Mesenchymal stem cell (in vitro differentiated cells and primary cell): ENCODE results near the gene RSPO3.

ENCODE experiments used
- DNase-seq: peaks from one replicate; pipeline ENCODE4 v3.0.0-alpha.2; 2013
- H2AFZ ChIP-seq: one replicate; pipeline ENCODE4 v1.6.1; 2013; ENCODE audit warnings: low read depth, mild to moderate bottlenecking, control low read depth, inconsistent platforms, low read length, moderate library complexity
- H2AK5ac ChIP-seq: 2 replicates; pipeline ENCODE4 v1.6.1; 2013; ENCODE audit warnings: low read length, moderate library complexity, mild to moderate bottlenecking, inconsistent platforms; ENCODE audit not compliant: severe bottlenecking
- H2BK120ac ChIP-seq: one replicate; pipeline ENCODE4 v1.6.1; 2013; ENCODE audit warnings: low read depth, mild to moderate bottlenecking, inconsistent platforms, low read length, moderate library complexity
- H2BK12ac ChIP-seq, 2 experiments: one replicate each; pipeline ENCODE4 v1.6.1; 2013; ENCODE audit warnings: inconsistent platforms in 2 of 2, low read length in 2 of 2, mild to moderate bottlenecking in 2 of 2, moderate library complexity in 2 of 2, control low read depth in 1 of 2
- H2BK15ac ChIP-seq: one replicate; pipeline ENCODE4 v1.6.1; 2013; ENCODE audit warnings: mild to moderate bottlenecking, low read depth, inconsistent platforms; ENCODE audit not compliant: poor library complexity, severe bottlenecking
- H2BK5ac ChIP-seq: 2 replicates; pipeline ENCODE4 v1.6.1; 2013; ENCODE audit warnings: low read depth, mild to moderate bottlenecking, low read length, control low read depth, inconsistent platforms; ENCODE audit not compliant: poor library complexity, severe bottlenecking
- H3K14ac ChIP-seq, 2 experiments: one replicate each; pipeline ENCODE4 v1.6.1; 2013; ENCODE audit warnings: inconsistent platforms in 2 of 2, low read length in 2 of 2, control low read depth in 1 of 2, mild to moderate bottlenecking in 1 of 2, moderate library complexity in 1 of 2
- H3K18ac ChIP-seq, 2 experiments: one replicate each; pipeline ENCODE4 v1.6.1; 2013; ENCODE audit warnings: inconsistent platforms in 2 of 2, low read length in 2 of 2, control low read depth in 1 of 2, low read depth in 1 of 2, mild to moderate bottlenecking in 1 of 2
- H3K23ac ChIP-seq, 2 experiments: one replicate each; pipeline ENCODE4 v1.6.1; 2013; ENCODE audit warnings: inconsistent platforms in 2 of 2, low read length in 2 of 2, mild to moderate bottlenecking in 2 of 2, moderate library complexity in 2 of 2, control low read depth in 1 of 2
- H3K27ac ChIP-seq: 2 replicates; pipeline ENCODE4 v1.5.1; 2013; ENCODE audit warnings: mild to moderate bottlenecking, moderate library complexity, low read length, control low read depth, inconsistent platforms; ENCODE audit not compliant: poor library complexity, severe bottlenecking
- H3K27me3 ChIP-seq, 2 experiments: 2 replicates each; pipeline versions ENCODE4 v1.6.1 to v1.7.0; 2013; ENCODE audit warnings: low read length in 2 of 2, mild to moderate bottlenecking in 2 of 2, moderate library complexity in 2 of 2, control low read depth in 1 of 2, inconsistent platforms in 1 of 2; ENCODE audit not compliant: control insufficient read depth in 1 of 2, insufficient read depth in 1 of 2
- H3K36me3 ChIP-seq, 2 experiments: 2 replicates each; pipeline versions ENCODE4 v1.6.1 to v1.7.0; 2013; ENCODE audit warnings: low read length in 2 of 2, control low read depth in 1 of 2, inconsistent platforms in 1 of 2, low read depth in 1 of 2, mild to moderate bottlenecking in 1 of 2; ENCODE audit not compliant: insufficient read depth in 2 of 2, control insufficient read depth in 1 of 2
- H3K4ac ChIP-seq, 2 experiments: one replicate each; pipeline ENCODE4 v1.6.1; 2013; ENCODE audit warnings: inconsistent platforms in 2 of 2, low read length in 2 of 2, mild to moderate bottlenecking in 2 of 2, moderate library complexity in 2 of 2, control low read depth in 1 of 2, low read depth in 1 of 2
- H3K4me1 ChIP-seq: 2 replicates; pipeline ENCODE4 v1.6.1; 2013; ENCODE audit warnings: low read depth, low read length, control low read depth; ENCODE audit not compliant: control insufficient read depth, insufficient read depth
- H3K4me2 ChIP-seq: 2 replicates; pipeline ENCODE4 v1.6.1; 2013; ENCODE audit warnings: low read length, mild to moderate bottlenecking, inconsistent platforms; ENCODE audit not compliant: poor library complexity, severe bottlenecking
- H3K4me3 ChIP-seq, 2 experiments: 2 replicates each; pipeline versions ENCODE4 v1.5.1 to v1.7.0; 2013; ENCODE audit warnings: low read length in 2 of 2, mild to moderate bottlenecking in 2 of 2, control low read depth in 1 of 2, low read depth in 1 of 2; ENCODE audit not compliant: insufficient read depth in 1 of 2
- H3K79me1 ChIP-seq: replicated peaks from 2 replicates; pipeline ENCODE4 v1.6.1; 2013; ENCODE audit warnings: mild to moderate bottlenecking, control low read depth, low read length, inconsistent platforms; ENCODE audit not compliant: poor library complexity, severe bottlenecking
- H3K9ac ChIP-seq: 2 replicates; pipeline ENCODE4 v1.7.0; 2013; ENCODE audit warnings: mild to moderate bottlenecking, low read length, moderate library complexity
- H3K9me3 ChIP-seq: 2 replicates; pipeline ENCODE4 v1.7.0; 2013; ENCODE audit warnings: mild to moderate bottlenecking, low read length; ENCODE audit not compliant: control insufficient read depth
- H4K8ac ChIP-seq: one replicate; pipeline ENCODE4 v1.6.1; 2013; ENCODE audit warnings: inconsistent platforms, mild to moderate bottlenecking, low read length, moderate library complexity
- H4K91ac ChIP-seq: one replicate; pipeline ENCODE4 v1.6.1; 2013; ENCODE audit warnings: mild to moderate bottlenecking, low read length, inconsistent platforms
- WGBS: methylation state at CpG from one replicate; pipeline ENCODE4 v1.1.7; 2013; ENCODE audit warnings: mixed read lengths; 5-methylcytosine and 5-hydroxymethylcytosine counted together

RSPO3 gene

DNA sequence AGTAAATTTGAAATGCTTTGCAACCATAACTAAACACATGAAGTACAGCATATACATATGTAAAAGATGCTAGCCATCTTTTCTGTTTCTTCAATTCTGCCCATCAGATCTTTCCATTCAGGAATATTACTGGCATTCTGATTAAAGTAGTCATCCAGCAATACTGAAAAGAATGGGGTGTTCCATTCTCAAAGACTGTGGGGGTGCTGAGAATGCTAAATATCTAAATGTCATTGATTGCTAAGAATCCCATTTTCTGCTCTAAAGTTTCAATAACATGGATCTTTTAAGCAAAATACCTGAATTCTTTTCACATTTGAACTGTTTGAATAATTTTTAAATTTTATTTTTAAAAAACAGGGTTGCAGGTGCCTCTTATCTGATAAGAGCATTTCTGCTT lies 6.2 kb downstream of the RSPO3 start:
- no peak overlapping the region for H4K8ac ChIP-seq

DNA sequence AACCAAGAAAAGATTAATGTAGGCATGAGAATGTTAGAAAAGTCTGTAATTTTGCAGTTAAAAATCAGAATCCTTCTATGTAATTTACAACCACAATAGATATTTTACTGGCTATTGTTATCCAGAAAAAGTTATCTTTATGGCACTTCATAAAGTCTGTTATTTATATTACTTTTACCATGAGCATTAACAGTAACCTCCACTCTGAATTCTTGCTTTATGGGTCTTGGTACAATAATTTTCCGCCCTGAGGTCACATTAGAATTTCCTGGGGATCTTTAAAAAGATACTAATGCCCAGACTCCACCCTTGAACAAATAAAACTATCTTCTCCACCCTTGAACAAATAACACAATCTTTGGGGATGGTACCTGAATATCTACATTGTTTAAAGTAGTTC lies 9.6 kb downstream of the RSPO3 start:
- Histone ChIP-seq H3K9me3 (no peaks in the 10 kb centered on the region), H4K91ac (no peak overlapping the region), H3K4me1 (no peaks in the 10 kb centered on the region), H3K4me3 (no peak overlapping the region), H3K27ac (no peak overlapping the region), H3K27me3 (peaks cover 0 to 6% of the 10 kb centered on the region in 2 experiments), H2BK15ac (no peak overlapping the region), H2BK5ac (no peak overlapping the region), H3K4ac (no peak overlapping the region), H3K23ac (no peak overlapping the region), H3K9ac (no peak overlapping the region), H3K4me2 (no peak overlapping the region), H3K14ac (no peak overlapping the region), H2BK120ac (no peak overlapping the region), H4K8ac (no peak overlapping the region), H3K79me1 (no peaks in the 10 kb centered on the region), H2AFZ (no peak overlapping the region), H2AK5ac (no peak overlapping the region), H2BK12ac (no peak overlapping the region), H3K36me3 (no peaks in the 10 kb centered on the region), H3K18ac (no peak overlapping the region)
- DNase-seq, result no peak
- 86% methylated on average over 1 of the region's 1 CpG for WGBS

More for the DNA sequence above, 6.2 kb downstream of the RSPO3 start:
- no peak for DNase-seq
- no peak overlapping the region for H3K27ac ChIP-seq
- no peak overlapping the region for H2BK120ac ChIP-seq
- no peak overlapping the region for H2BK12ac ChIP-seq
- no peaks in the 10 kb centered on the region for H3K36me3 ChIP-seq
- H3K27me3 ChIP-seq, result peaks cover 13 to 22% of the 10 kb centered on the region in 2 experiments
- H3K79me1 ChIP-seq, result no peaks in the 10 kb centered on the region
- no peak overlapping the region for H2BK15ac ChIP-seq
- H3K18ac ChIP-seq, result no peak overlapping the region
- no peak overlapping the region for H3K4me3 ChIP-seq
- no peak overlapping the region for H4K91ac ChIP-seq
- H2BK5ac ChIP-seq, result no peak overlapping the region
- no peak overlapping the region for H3K4ac ChIP-seq
- H3K14ac ChIP-seq, result no peak overlapping the region
- no peak overlapping the region for H3K9ac ChIP-seq
- H3K4me2 ChIP-seq, result no peak overlapping the region
- H3K9me3 ChIP-seq, result no peaks in the 10 kb centered on the region
- H3K4me1 ChIP-seq, result peaks cover 15% of the 10 kb centered on the region
- H3K23ac ChIP-seq, result no peak overlapping the region
- H2AK5ac ChIP-seq, result no peak overlapping the region
- no peak overlapping the region for H2AFZ ChIP-seq

- Histone ChIP-seq H3K36me3 (no peaks in the 10 kb centered on the region), H3K9ac (no peak overlapping the region), H3K4me3 (no peak overlapping the region), H3K27me3 (peaks cover 0 to 6% of the 10 kb centered on the region in 2 experiments), H3K4me2 (no peak overlapping the region), H2AFZ (no peak overlapping the region), H2BK12ac (no peak overlapping the region), H2BK5ac (no peak overlapping the region), H3K14ac (no peak overlapping the region), H4K91ac (no peak overlapping the region), H2AK5ac (no peak overlapping the region), H3K79me1 (no peaks in the 10 kb centered on the region), H3K4me1 (no peaks in the 10 kb centered on the region), H3K9me3 (no peaks in the 10 kb centered on the region), H2BK15ac (no peak overlapping the region), H3K18ac (no peak overlapping the region), H3K27ac (no peak overlapping the region), H4K8ac (no peak overlapping the region), H3K4ac (no peak overlapping the region), H3K23ac (no peak overlapping the region), H2BK120ac (no peak overlapping the region)
- no peak for DNase-seq
- 34% methylated on average over 4 of the region's 4 CpGs for WGBS
Measured at GRCh38 chr6:127129251-127129650, 10.8 kb downstream of the RSPO3 start.

DNA sequence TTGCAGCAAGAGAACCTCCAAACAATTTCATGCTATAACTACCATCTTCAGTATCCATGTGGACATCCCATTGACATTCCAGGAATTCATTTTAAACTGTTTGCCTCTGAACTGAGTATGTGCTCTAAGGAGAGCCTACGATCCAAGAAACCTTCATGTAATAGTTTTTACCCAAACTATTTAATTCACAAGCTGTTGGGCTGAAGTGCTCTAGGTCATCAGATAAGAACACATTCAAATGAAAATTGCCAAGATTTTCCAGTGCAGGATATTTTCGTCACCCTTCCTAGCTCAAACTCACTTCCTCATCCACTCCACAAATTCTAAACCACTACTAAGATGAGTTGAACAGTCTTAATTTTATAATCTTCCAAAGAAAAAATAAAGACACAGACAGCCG lies 12.8 kb downstream of the RSPO3 start:
- H3K27me3 ChIP-seq, result peaks cover 0 to 6% of the 10 kb centered on the region in 2 experiments
- no peaks in the 10 kb centered on the region for H3K79me1 ChIP-seq
- no peaks in the 10 kb centered on the region for H3K36me3 ChIP-seq
- H3K4me1 ChIP-seq, result no peaks in the 10 kb centered on the region
- no peak overlapping the region for H4K91ac ChIP-seq
- H3K23ac ChIP-seq, result no peak overlapping the region
- H3K9ac ChIP-seq, result no peak overlapping the region
- no peak overlapping the region for H3K14ac ChIP-seq
- no peak overlapping the region for H3K18ac ChIP-seq
- H2BK15ac ChIP-seq, result no peak overlapping the region
- no peaks in the 10 kb centered on the region for H3K9me3 ChIP-seq
- H2AK5ac ChIP-seq, result no peak overlapping the region
- no peak overlapping the region for H3K4ac ChIP-seq
- H3K27ac ChIP-seq, result no peak overlapping the region
- H3K4me3 ChIP-seq, result no peak overlapping the region
- H2BK5ac ChIP-seq, result no peak overlapping the region
- no peak overlapping the region for H2BK12ac ChIP-seq
- no peak for DNase-seq
- no peak overlapping the region for H2AFZ ChIP-seq
- 53% methylated on average over 3 of the region's 3 CpGs for WGBS
- H2BK120ac ChIP-seq, result no peak overlapping the region
- no peak overlapping the region for H3K4me2 ChIP-seq
- no peak overlapping the region for H4K8ac ChIP-seq
